Liver (tissue), 9 donors: ENCODE data around the gene RASL10A. TPM values are rescaled to one million over a fixed set of nuclear protein-coding genes. Genes with fewer than 3 reads are reported as not detected.

Experiments used
- DNase-seq: peaks from one replicate; pipeline ENCODE4 v3.0.0-alpha.2; 2017; ENCODE audit warnings: low spot score
- H3K27ac ChIP-seq, 2 donors: one replicate each; pipeline ENCODE4 v1.7.0; 2013; ENCODE audit warnings: inconsistent platforms in 2 of 2, low read length in 2 of 2, control low read depth in 1 of 2, low read depth in 1 of 2, mild to moderate bottlenecking in 1 of 2
- H3K27me3 ChIP-seq, 4 donors: one replicate each; pipeline versions ENCODE4 v1.6.1 to v1.7.0; 2013; ENCODE audit warnings: low read length in 3 of 4, inconsistent platforms in 1 of 4, mild to moderate bottlenecking in 1 of 4, moderate library complexity in 1 of 4; ENCODE audit not compliant: control insufficient read depth in 4 of 4, insufficient read depth in 4 of 4
- H3K36me3 ChIP-seq, 4 donors: one replicate each; pipeline versions ENCODE4 v1.6.1 to v1.7.0; 2013; ENCODE audit warnings: low read length in 3 of 4, mild to moderate bottlenecking in 3 of 4, low read depth in 1 of 4, moderate library complexity in 1 of 4; ENCODE audit not compliant: control insufficient read depth in 4 of 4, insufficient read depth in 3 of 4
- H3K4me1 ChIP-seq, 4 donors: one replicate each; pipeline versions ENCODE4 v1.6.1 to v1.7.0; 2013; ENCODE audit warnings: low read length in 3 of 4, mild to moderate bottlenecking in 3 of 4, moderate library complexity in 1 of 4; ENCODE audit not compliant: control insufficient read depth in 4 of 4, insufficient read depth in 4 of 4
- H3K4me3 ChIP-seq, 3 donors: one replicate each; pipeline versions ENCODE4 v1.6.1 to v1.7.0; 2013; ENCODE audit warnings: low read length in 3 of 3, control low read depth in 1 of 3, low read depth in 1 of 3, mild to moderate bottlenecking in 1 of 3
- H3K9ac ChIP-seq, 2 donors: one replicate each; pipeline ENCODE4 v1.7.0; 2013; ENCODE audit warnings: low read length in 2 of 2, mild to moderate bottlenecking in 2 of 2, moderate library complexity in 2 of 2, control low read depth in 1 of 2, low read depth in 1 of 2
- H3K9me3 ChIP-seq, 4 donors: one replicate each; pipeline versions ENCODE4 v1.6.1 to v1.7.0; 2013; ENCODE audit warnings: low read length in 3 of 4; ENCODE audit not compliant: control insufficient read depth in 4 of 4
- ATF3 ChIP-seq: IDR thresholded peaks from 2 replicates; pipeline ENCODE4 v1.6.1; 2016; ENCODE audit warnings: antibody characterized with exemption
- CTCF ChIP-seq: fragments of 150-350 bp; IDR thresholded peaks from 2 replicates; pipeline ENCODE4 v1.5.1; 2017; ENCODE audit warnings: improper control_type of control experiment, low read depth, low read length; ENCODE audit not compliant: missing input control
- FOXA1 ChIP-seq: IDR thresholded peaks from 2 replicates; pipeline ENCODE4 v1.6.1; 2016; ENCODE audit warnings: antibody characterized with exemption
- FOXA2 ChIP-seq: IDR thresholded peaks from 2 replicates; pipeline ENCODE4 v1.6.1; 2016; ENCODE audit warnings: antibody characterized with exemption
- HNF4A ChIP-seq, 2 donors: conservative IDR thresholded peaks; 2 replicates each; pipeline ENCODE4 v1.6.1; 2016; ENCODE audit warnings: antibody characterized with exemption in 2 of 2, mild to moderate bottlenecking in 2 of 2
- REST ChIP-seq: IDR thresholded peaks from 2 replicates; pipeline ENCODE4 v1.6.1; 2016; ENCODE audit warnings: antibody characterized with exemption, mild to moderate bottlenecking
- SP1 ChIP-seq: IDR thresholded peaks from 2 replicates; pipeline ENCODE4 v1.6.1; 2018; ENCODE audit warnings: antibody characterized with exemption, mild to moderate bottlenecking
- TAF1 ChIP-seq: conservative IDR thresholded peaks from 2 replicates; pipeline ENCODE4 v1.6.1; 2016; ENCODE audit warnings: antibody characterized with exemption, mild to moderate bottlenecking
- YY1 ChIP-seq: IDR thresholded peaks from 2 replicates; pipeline ENCODE4 v1.6.1; 2016; ENCODE audit warnings: antibody characterized with exemption, mild to moderate bottlenecking
- WGBS: extraction: QIAGEN DNeasy Blood & Tissue Kit; methylation state at CpG from one replicate; pipeline ENCODE4 v1.1.7; 2013; 5-methylcytosine and 5-hydroxymethylcytosine counted together
- polyA plus RNA-seq, 2 donors: library from polyadenylated mRNA; stranded (reverse) in 1 of 2; unstranded in 1 of 2; fragments of 200-250 nt in 1 of 2; fragments of >200 nt in 1 of 2; fragmentation: Nextera tagmentation in 1 of 2; extraction: Ambion mirVana in 1 of 2; gene quantifications; one replicate each; pipeline versions ENCODE4 v1.2.1 to v1.2.3, GENCODE V29; 2013 to 2015
- total RNA-seq, 2 donors: library from RNA; depleted of rRNA; stranded (reverse); fragments of >200 nt; gene quantifications; one replicate each; pipeline ENCODE4 v1.2.3, GENCODE V29; 2014
- TF ChIP-seq, protein P1 (sequence below): IDR thresholded peaks from 2 replicates; pipeline ENCODE4 v1.6.1; 2016; ENCODE audit warnings: antibody characterized with exemption
- TF ChIP-seq, protein P2 (sequence below): IDR thresholded peaks from 2 replicates; pipeline ENCODE4 v1.6.1; 2016; ENCODE audit warnings: antibody characterized with exemption
- donor health status: healthy.
- donor health status: healthy.
- donor health status: healthy.
- donor health status: healthy.
- donor health status: healthy.

RASL10A gene
- total and polyA plus RNA-seq, 4 donors, result 0.10 to 0.79 (median 0.47) TPM

DNA sequence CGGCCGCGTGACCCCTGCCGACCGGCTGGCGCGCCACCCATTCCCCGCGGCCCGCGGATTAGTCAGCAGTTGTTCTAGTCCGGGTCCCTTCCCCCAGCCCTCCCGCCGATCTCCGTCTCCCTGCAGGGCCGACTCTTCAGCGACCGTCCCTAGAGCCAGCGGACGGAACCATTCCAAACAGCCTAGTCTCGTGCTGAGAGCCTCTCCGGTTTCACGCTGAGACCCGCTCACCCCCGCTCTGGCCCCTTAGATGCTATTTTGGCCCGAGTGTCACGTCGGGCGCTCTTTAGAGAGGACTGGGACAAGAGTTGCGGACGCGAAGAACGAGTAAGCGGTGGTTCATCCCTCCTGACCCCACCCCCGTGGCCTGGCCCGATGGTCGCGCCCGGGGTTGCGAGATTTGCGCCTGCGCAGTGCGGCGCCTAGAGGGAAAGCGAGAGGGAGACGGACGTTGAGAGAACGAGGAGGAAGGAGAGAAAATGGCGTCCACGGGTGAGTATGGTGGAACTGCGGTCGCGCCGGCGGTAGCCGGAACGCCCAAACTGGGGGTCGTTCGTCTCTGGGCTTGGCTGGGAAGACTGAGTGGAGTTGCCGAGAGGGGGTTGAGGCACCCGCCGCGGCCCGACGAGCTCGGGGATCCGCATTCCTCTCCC, 47.5 kb downstream of the RASL10A start, which contains the start of the genes EWSR1 and RHBDD3 (continued):
- TF ChIP-seq REST, result peak; percentile 65

DNA sequence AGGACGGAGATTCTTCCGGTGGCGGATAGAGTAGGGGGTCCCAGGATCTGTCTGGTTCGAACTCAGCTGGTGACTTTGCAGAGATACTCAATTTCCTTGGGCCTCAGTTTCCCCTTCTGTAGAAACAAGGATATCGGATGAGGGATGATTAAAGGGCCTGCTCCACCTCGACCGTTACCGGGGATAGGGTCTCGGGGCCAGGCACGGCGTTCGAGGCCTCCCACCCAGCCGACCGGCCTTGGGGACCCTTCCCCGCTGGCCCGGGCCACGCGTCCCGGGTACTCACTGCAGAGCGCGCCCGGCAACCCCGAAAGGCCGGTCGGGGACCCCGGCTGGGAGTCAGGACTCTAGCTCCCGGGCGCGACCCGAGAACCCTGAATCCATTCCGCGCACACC, 48.0 kb downstream of the RASL10A start:
- peak overlapping the region; percentile 97 to 99 for H3K27ac ChIP-seq
- peaks cover 3 to 49% (median 40%) of the 10 kb centered on the region in 4 donors for H3K4me1 ChIP-seq
- peaks cover under 1 to 10% (median 4%) of the 10 kb centered on the region in 4 donors for H3K36me3 ChIP-seq
- no peaks in the 10 kb centered on the region for H3K27me3 ChIP-seq
- TF ChIP-seq TAF1 (no peak), CTCF (no peak), ATF3 (no peak), YY1 (no peak), FOXA1 (no peak)
- TF ChIP-seq, protein P1, sequence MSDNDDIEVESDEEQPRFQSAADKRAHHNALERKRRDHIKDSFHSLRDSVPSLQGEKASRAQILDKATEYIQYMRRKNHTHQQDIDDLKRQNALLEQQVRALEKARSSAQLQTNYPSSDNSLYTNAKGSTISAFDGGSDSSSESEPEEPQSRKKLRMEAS, result no peak
- TF ChIP-seq, protein P2, sequence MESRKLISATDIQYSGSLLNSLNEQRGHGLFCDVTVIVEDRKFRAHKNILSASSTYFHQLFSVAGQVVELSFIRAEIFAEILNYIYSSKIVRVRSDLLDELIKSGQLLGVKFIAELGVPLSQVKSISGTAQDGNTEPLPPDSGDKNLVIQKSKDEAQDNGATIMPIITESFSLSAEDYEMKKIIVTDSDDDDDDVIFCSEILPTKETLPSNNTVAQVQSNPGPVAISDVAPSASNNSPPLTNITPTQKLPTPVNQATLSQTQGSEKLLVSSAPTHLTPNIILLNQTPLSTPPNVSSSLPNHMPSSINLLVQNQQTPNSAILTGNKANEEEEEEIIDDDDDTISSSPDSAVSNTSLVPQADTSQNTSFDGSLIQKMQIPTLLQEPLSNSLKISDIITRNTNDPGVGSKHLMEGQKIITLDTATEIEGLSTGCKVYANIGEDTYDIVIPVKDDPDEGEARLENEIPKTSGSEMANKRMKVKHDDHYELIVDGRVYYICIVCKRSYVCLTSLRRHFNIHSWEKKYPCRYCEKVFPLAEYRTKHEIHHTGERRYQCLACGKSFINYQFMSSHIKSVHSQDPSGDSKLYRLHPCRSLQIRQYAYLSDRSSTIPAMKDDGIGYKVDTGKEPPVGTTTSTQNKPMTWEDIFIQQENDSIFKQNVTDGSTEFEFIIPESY, result no peak
- H3K9me3 ChIP-seq, result no peaks in the 10 kb centered on the region
- under 1% methylated on average over 32 of the region's 32 CpGs for WGBS
- H3K4me3 ChIP-seq, result peak overlapping the region; percentile 77 to 83 (median 79)
- no peak for DNase-seq
- peak overlapping the region; percentile 24 to 55 for H3K9ac ChIP-seq

DNA sequence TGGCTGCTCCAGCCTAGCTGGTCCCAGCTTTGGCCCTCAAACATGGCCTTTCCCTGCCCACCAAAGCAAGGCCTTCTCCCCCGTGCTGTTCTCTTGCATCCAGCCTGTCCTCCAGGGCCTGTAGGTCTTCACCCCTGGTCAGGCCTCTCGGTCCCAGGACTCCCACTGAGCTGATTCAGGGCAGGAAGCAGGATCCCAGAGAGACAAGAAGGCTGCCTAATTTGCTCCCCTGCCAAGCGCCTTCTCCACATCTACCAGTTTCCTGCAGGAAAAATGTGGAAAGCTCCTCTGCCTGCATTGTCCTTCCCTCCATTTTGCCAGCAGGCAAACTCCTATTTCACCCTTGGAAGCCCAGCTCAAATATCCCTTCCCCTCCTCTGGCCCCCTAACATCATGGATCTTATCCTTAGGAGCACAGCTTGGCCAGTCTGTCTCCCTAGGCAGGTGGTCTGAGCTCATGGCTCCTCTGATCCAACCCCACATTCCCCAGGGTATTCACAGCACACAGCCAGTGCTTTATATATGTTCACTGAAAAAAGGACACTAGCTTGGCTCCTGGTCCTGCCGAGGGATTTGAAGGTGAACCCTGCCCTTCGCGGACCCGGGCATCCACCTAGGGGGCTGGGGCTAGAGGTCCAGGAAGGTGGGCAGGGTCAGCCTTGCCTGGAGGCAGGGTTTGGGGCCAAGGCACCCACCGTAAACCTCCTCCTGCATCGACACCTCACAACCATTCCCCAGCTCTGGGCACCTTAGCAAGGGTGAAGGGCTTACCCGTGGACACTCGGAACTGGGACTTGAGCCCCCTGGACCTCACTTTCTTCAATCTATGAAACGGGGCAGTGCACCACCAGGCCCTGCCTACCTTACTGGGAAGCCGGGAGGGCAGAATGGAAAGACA, 48.7 kb downstream of the RASL10A start:
- no peak for TF ChIP-seq SP1
- no peak for TF ChIP-seq CTCF
- no peak for TF ChIP-seq FOXA1
- TF ChIP-seq, protein P1, result no peak
- no peak for TF ChIP-seq FOXA2
- TF ChIP-seq HNF4A (conservative IDR thresholded peaks at IDR 0.05), result no peak
- no peak for TF ChIP-seq TAF1
- Histone ChIP-seq H3K9me3 (no peaks in the 10 kb centered on the region), H3K4me3 (peak overlapping the region; percentile 77 to 83 (median 79)), H3K36me3 (peaks cover 0 to 8% (median 1%) of the 10 kb centered on the region in 4 donors), H3K27me3 (no peaks in the 10 kb centered on the region), H3K4me1 (peaks cover 3 to 42% (median 34%) of the 10 kb centered on the region in 4 donors), H3K27ac (peak overlapping the region; percentile 97 to 99), H3K9ac (peak overlapping the region; percentile 24 to 55)
- no peak for DNase-seq
- WGBS, result 22% methylated on average over 13 of the region's 13 CpGs
